GM19099 (cell line): ENCODE measurements around the gene ENOPH1.

Experiments
- POLR2A ChIP-seq: IDR thresholded peaks from 3 replicates; pipeline ENCODE4 v1.6.1; 2011; ENCODE audit warnings: low read depth; ENCODE audit not compliant: insufficient read length; ENCODE audit errors: extremely low read depth

The ENOPH1 gene

DNA sequence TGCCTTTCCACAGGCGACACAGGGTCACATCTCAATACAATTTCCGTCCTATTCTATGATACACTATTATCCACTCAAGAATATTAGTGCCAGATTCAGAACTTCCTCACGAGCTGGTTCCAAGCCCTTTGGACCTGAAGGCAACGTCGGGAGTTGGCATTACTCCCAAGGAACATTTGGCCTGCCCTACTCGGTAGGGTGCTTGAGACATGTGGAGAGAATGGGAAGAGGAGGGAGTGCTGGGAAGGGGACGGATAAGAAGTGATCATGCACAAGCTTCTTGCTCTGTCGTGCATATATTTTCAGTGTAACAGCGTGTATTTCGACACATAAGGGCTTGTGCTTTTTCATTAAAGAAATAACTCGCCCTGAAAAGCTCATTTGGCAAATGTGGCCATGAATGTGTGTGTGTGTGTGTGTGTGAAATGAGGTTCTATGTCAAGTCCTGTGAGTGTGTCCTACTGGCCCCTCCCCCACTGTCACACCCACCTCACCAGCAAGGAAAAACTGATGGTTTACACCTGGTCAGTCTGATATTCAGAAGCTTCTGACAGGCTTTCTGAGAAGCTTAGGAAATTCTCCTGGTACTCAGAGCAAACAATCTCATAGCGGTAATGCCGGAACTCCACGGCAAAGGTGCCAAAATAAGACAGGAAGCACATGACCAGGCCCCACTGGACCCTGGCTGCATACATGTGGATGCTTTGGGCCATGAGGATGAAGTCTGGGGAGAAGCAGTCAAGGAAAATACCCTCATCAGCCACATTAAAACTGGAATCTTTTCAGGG is 54.8 kb downstream of the ENOPH1 start:
- no peak for TF ChIP-seq POLR2A

- TF ChIP-seq POLR2A: no peak
Measured at GRCh38 chr4:82489076-82489475, 58.7 kb downstream of the ENOPH1 start.

GRCh38 chr4:82489987-82490386 is 59.6 kb downstream of the ENOPH1 start:
- TF ChIP-seq POLR2A: no peak

DNA sequence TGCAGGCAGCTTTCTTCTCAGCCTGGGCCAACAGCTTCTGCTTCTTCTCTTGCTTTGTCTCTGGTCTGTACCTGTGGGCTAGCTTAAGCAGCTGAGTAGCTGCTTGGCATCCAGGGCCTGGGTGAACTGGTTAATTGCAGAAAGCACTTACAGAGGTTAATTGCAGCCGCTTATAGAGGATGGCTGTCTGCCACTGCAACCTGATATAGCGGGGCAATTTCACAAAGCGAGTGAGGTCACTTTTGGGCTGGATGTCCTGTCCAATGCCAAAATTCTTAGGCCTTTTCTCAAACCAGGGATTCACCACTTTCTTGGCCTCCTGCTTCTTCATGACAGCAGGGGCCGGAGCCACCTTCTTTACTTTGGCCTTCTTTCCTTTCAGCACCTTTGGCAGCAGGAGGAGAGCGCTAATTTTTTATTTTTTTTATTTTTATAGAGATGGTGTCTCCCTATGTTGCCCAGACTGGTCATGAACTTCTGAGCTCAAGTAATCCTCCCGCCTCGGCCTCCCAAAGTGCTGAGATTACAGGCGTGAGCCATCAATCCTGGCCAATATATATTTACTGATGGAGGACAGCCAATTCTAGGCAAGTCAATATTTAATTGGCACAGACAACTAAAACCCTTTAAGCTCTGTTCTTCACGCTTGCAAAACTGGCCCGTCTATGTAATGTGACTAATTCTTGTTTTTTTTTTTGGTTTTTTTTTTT is 61.0 kb downstream of the ENOPH1 start:
- TF ChIP-seq POLR2A: no peak

DNA sequence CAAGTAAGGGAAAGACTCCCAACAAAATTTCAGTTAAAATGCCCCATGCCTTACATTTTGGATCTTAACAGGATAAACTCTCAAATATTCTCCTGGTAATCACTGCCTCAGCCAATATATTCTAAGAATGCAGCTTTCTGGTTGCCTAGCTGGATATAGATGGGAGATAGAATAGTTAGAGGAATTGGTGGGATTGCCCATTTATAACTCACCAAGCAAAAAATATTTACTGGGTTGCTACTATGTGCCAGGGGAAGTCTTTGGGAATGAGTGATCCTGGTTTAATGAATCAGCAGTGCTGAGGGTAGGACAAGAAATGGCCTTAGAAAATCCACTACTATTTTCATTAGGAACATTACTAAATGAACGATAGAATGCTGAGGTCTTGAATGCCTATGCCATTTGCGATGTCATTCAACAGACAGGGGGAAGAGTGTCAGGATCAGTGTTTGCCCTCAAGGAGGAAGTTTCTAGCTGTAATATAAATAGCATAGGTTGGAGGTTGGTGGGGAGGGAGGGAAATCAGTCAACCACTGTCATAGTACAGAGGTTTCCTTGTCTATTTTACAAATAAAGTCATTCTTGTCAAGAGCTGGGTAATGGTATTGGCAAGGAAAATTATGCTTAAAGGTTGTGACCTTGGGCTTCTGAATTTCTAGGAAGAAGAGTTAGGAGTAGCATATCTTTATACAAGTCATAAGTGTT is 63.5 kb downstream of the ENOPH1 start:
- no peak for TF ChIP-seq POLR2A

DNA sequence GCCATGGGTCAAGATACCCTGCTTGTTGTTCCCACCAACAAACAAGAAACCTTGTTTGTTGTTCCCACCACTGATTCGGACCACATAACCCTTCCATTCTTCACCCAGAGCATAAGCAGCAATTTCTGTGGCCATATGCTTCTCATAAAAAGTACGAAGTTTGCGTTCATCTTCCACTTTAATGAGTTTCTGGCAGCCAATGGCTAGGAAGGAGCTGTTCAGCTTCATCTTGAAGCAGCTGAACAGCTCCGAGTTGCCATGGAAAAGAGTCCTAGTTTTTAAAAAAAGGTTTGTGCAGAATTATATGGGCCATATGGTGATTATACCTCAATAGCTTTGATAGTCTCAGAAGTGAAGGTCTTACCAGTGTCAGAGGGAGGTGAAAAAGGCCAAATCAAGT is 65.3 kb downstream of the ENOPH1 start:
- TF ChIP-seq POLR2A: no peak

- TF ChIP-seq POLR2A: no peak
Measured at GRCh38 chr4:82496349-82496748, 66.0 kb downstream of the ENOPH1 start.

GRCh38 chr4:82499738-82500434 is 69.5 kb downstream of the ENOPH1 start:
- no peak for TF ChIP-seq POLR2A

DNA sequence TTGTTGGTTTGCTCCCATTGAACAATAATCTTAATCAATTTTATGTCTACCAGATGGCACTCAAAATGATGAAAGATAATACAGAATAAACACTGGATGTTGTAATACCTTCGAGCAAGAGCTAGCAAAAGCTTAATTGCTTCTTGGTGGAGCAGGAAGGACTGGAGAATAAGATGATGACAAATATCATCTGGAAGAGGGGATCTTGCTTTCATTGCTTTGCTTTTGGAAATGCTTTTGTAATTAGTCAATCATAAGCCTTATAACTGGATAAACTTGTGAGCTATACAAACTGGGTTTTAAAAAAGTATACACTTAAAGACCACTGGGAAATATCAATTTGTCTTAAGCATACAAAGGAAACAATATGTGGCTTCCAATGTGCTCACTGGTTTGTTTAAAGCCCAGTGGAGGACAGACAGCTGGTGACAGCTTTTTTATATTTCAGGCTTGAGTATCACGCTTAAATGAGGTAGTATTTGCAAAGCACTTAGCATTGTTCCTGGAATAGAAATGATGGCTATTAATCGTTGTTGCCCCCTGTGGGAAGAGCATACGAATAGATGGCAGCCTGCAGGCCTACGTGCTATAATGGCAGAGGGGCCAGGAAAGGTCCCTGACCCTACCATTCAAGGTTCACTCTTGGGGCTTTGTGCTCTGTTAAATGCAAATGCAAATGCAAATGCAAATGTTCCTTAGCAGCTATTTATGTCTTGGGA is 70.2 kb downstream of the ENOPH1 start:
- no peak for TF ChIP-seq POLR2A

DNA sequence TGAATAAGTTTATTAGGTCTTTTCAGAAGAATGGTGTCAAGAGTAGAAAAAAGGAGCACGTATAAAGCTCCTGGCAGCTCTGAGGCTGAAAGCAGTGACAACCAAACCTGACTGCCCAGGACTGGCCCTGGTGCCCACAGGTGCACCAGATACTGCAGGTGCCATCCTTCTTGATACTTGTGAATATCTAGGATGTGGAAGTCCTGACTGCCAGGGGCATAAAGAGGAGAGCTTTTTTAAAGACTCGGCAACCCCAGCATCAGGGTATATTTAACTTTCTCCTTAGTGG is 70.7 kb downstream of the ENOPH1 start:
- TF ChIP-seq POLR2A: no peak

DNA sequence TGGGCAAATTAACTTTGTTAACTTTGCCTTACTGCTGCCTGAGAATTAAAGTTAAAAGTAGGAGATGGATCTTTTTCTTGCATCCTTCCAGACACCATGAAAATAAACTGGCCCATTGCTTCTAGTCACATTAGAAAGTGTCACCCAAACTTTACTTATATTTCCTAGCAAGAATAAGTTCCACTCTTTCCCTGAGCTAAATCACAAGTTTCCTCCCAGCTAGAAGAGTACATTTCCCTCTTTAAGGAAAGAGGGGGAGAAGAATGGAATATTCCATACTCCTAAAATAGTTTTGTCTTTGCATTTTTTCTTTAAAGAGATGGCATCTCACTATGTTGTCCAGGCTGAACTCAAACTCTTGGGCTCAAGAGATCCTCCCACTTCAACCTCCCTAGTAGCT is 77.6 kb downstream of the ENOPH1 start:
- TF ChIP-seq POLR2A: no peak

DNA sequence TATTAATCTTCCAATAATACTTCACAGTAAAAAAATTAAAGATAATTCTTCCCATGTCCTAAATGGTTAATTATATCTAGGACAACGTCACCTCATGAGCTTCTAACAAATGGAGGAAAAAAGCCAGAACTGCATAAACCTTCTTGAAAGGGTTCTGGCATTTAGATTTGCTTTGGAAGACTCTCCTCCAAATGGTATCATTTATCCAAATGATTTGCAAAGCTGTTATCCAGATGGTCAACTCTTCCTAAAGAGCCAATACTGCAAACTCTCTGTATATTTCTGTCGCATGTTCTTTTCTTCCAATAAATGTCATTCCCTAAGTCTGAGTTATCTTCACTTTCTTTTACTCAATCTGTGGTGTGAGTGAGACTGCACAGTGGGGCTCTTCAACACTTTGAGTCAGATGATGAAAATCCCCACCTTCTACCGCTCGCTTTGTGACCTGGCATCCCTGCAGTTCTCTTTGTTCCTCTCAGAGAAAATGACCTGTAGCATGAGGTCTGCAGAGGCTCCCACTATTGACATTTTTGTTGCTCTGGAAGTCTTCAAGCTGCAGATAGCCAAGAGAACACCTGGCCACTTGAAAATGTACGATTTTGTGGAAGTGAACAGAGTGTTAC is 78.5 kb downstream of the ENOPH1 start:
- no peak for TF ChIP-seq POLR2A

- TF ChIP-seq POLR2A: no peak
Measured at GRCh38 chr4:82510216-82510615, 79.8 kb downstream of the ENOPH1 start.
